Spleen (tissue), 7 donors: Measurements from ENCODE around the gene KRTAP16-1.

Source experiments
- CTCF ChIP-seq, 11 experiments: fragments of 200-600 bp in 7 of 11; fragments of 450-650 bp in 4 of 11; sonication (generic) in 4 of 11; IDR thresholded peaks in 8 of 11; conservative IDR thresholded peaks in 3 of 11; 1 replicate in 7 of 11; 2 replicates in 4 of 11; pipeline versions ENCODE4 v1.4.0 to v1.8.0; 2016 to 2021; ENCODE audit warnings: antibody characterized with exemption in 11 of 11, inconsistent platforms in 4 of 11, mild to moderate bottlenecking in 1 of 11
- POLR2A ChIP-seq, 3 donors: fragments of 450-650 bp; IDR thresholded peaks; one replicate each; pipeline ENCODE4 v1.5.1; 2017; ENCODE audit warnings: antibody characterized with exemption in 3 of 3, mild to moderate bottlenecking in 1 of 3
- donor health status: DM: no; HTN: no; CAD: no; lungs with moderate emphysema.
- donor health status: DM: no; HTN: no; CAD: no.
- donor health status: DM: no; HTN: no; CAD: no.

GRCh38 chr17:41271858-41272257 lies 37.3 kb downstream of the KRTAP16-1 start:
- TF ChIP-seq CTCF (IDR thresholded peaks at IDR 0.05 in 8 of 11, conservative IDR thresholded peaks at IDR 0.05 in 3 of 11) (no peak), POLR2A (IDR thresholded peaks at IDR 0.05) (no peak)
